HepG2 (cell line): ENCODE measurements around the gene MLLT10. TPM values are rescaled to one million over a fixed set of nuclear protein-coding genes. Genes with fewer than 3 reads are reported as not detected.

Experiments used
- ATF7 ChIP-seq, 2 experiments: fragments of 450-650 bp in 1 of 2; sonication (generic) in 1 of 2; formaldehyde crosslinking in 1 of 2; IDR thresholded peaks; 2 replicates each; pipeline versions ENCODE4 v1.4.0 to v1.6.1; 2016 to 2020; ENCODE audit warnings: antibody characterized with exemption in 1 of 2, mild to moderate bottlenecking in 1 of 2, missing genetic modification reagents in 1 of 2
- FOSL1 ChIP-seq: sonication (generic); formaldehyde crosslinking; IDR thresholded peaks from 2 replicates; pipeline ENCODE4 v1.9.0; 2021; ENCODE audit warnings: missing genetic modification reagents, borderline replicate concordance
- KDM2A ChIP-seq: sonication (generic); formaldehyde crosslinking; IDR thresholded peaks from 2 replicates; pipeline ENCODE4 v1.4.0; 2020; ENCODE audit warnings: low read depth, missing genetic modification reagents, borderline replicate concordance
- NCOA1 ChIP-seq: sonication (generic); formaldehyde crosslinking; IDR thresholded peaks from 2 replicates; pipeline ENCODE4 v1.9.0; 2021; ENCODE audit warnings: missing genetic modification reagents
- SP1 ChIP-seq, 2 experiments: fragments of 450-650 bp in 1 of 2; sonication (generic) in 1 of 2; formaldehyde crosslinking in 1 of 2; IDR thresholded peaks; 2 replicates each; pipeline versions ENCODE4 v1.4.0 to v1.6.1; 2016 to 2020; ENCODE audit warnings: missing genetic modification reagents in 1 of 2
- SPEN ChIP-seq: sonication (generic); formaldehyde crosslinking; IDR thresholded peaks from 2 replicates; pipeline ENCODE4 v1.5.1; 2020; ENCODE audit warnings: low read depth, mild to moderate bottlenecking, missing genetic modification reagents
- SUZ12 ChIP-seq: fragments of 150-350 bp; IDR thresholded peaks from 2 replicates; pipeline ENCODE4 v1.6.1; 2014; ENCODE audit warnings: low read depth, low read length
- ZFP36L1 ChIP-seq: sonication (generic); formaldehyde crosslinking; IDR thresholded peaks from 2 replicates; pipeline ENCODE4 v1.8.0; 2022; ENCODE audit warnings: mild to moderate bottlenecking, missing genetic modification reagents, moderate library complexity
- ZNF143 ChIP-seq: sonication (generic); formaldehyde crosslinking; IDR thresholded peaks from 2 replicates; pipeline ENCODE4 v1.4.0; 2020; ENCODE audit warnings: missing genetic modification reagents
- ZNF44 ChIP-seq: sonication (generic); formaldehyde crosslinking; IDR thresholded peaks from 2 replicates; pipeline ENCODE4 v1.5.1; 2020; ENCODE audit warnings: mild to moderate bottlenecking, missing genetic modification reagents
- polyA plus RNA-seq, 8 experiments: library from polyadenylated mRNA; depleted of rRNA in 3 of 8; stranded (reverse) in 7 of 8; unstranded in 1 of 8; fragments of >200 nt; fragmentation: Illumina TruSeq in 4 of 8; extraction: Trizol in 4 of 8; gene quantifications; 2 replicates each; pipeline versions ENCODE4 v1.2.1 to v1.2.3, GENCODE V29; 2011 to 2016; ENCODE audit warnings: low read depth in 4 of 8, missing spikeins in 1 of 8, mixed read lengths in 1 of 8; ENCODE audit not compliant: insufficient read depth in 1 of 8
- total RNA-seq, 5 experiments: library from RNA; depleted of rRNA; stranded (reverse); fragments of >200 nt; fragmentation: Illumina TruSeq; extraction: Trizol; gene quantifications; 2 replicates each; pipeline ENCODE4 v1.2.3, GENCODE V29; 2016; ENCODE audit warnings: low read depth in 1 of 5
- TF ChIP-seq, protein P1 (sequence below): sonication (generic); formaldehyde crosslinking; IDR thresholded peaks from 2 replicates; pipeline ENCODE4 v1.5.0; 2020; ENCODE audit warnings: mild to moderate bottlenecking, missing genetic modification reagents, borderline replicate concordance
- TF ChIP-seq, protein P2 (sequence below): sonication (generic); formaldehyde crosslinking; IDR thresholded peaks from 2 replicates; pipeline ENCODE4 v1.4.0; 2020; ENCODE audit warnings: missing genetic modification reagents, mild to moderate bottlenecking, borderline replicate concordance
- TF ChIP-seq, protein P3 (sequence below): sonication (generic); formaldehyde crosslinking; IDR thresholded peaks from 2 replicates; pipeline ENCODE4 v1.8.0; 2023; ENCODE audit warnings: mild to moderate bottlenecking, missing genetic modification reagents
- TF ChIP-seq, protein P4 (sequence below): sonication (generic); formaldehyde crosslinking; IDR thresholded peaks from 2 replicates; pipeline ENCODE4 v1.5.0; 2020; ENCODE audit warnings: mild to moderate bottlenecking, missing genetic modification reagents, moderate library complexity
- TF ChIP-seq, protein P5 (sequence below): sonication (generic); formaldehyde crosslinking; IDR thresholded peaks from 2 replicates; pipeline ENCODE4 v1.4.0; 2020; ENCODE audit warnings: missing genetic modification reagents

The MLLT10 gene
- total and polyA plus RNA-seq, 2 of the 13 experiments (the other 11 are each of a cell fraction or from before 2014, with no cell fraction given), result 51.3 to 84.1 TPM

DNA sequence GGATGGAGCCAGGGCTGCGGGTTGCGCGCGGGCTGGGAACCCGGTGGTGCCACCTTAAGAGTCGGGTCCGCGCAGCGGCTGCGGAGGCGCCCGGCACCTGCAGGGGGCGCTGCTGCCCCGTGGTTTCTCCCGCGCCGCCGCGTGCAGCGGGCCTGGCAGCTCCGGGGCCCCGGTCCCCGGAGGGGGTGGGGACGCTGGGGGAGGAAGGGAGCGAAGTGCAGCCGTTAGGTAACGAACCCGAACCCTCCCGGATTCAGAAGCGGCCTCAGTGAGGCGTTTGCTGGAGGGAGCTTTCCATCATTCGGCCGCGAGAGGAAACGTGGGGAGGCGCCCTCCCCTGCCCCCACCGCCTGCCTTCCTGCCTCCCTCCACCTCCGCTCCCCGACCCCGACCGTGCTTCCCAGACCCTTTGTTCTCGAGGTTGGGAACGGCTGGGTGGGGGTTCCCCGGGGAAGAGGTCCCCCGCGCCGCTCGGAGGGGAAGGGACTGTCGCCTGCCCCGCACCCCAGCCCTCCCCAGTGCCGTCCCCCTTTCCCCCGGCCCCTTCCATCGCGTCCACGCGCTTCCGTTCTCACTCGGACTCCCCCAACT is 38.2 kb upstream of the MLLT10 start (continued):
- TF ChIP-seq, protein P1, sequence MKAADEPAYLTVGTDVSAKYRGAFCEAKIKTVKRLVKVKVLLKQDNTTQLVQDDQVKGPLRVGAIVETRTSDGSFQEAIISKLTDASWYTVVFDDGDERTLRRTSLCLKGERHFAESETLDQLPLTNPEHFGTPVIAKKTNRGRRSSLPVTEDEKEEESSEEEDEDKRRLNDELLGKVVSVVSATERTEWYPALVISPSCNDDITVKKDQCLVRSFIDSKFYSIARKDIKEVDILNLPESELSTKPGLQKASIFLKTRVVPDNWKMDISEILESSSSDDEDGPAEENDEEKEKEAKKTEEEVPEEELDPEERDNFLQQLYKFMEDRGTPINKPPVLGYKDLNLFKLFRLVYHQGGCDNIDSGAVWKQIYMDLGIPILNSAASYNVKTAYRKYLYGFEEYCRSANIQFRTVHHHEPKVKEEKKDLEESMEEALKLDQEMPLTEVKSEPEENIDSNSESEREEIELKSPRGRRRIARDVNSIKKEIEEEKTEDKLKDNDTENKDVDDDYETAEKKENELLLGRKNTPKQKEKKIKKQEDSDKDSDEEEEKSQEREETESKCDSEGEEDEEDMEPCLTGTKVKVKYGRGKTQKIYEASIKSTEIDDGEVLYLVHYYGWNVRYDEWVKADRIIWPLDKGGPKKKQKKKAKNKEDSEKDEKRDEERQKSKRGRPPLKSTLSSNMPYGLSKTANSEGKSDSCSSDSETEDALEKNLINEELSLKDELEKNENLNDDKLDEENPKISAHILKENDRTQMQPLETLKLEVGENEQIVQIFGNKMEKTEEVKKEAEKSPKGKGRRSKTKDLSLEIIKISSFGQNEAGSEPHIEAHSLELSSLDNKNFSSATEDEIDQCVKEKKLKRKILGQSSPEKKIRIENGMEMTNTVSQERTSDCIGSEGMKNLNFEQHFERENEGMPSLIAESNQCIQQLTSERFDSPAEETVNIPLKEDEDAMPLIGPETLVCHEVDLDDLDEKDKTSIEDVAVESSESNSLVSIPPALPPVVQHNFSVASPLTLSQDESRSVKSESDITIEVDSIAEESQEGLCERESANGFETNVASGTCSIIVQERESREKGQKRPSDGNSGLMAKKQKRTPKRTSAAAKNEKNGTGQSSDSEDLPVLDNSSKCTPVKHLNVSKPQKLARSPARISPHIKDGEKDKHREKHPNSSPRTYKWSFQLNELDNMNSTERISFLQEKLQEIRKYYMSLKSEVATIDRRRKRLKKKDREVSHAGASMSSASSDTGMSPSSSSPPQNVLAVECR (CRISPR knock-in tag), result peak; percentile 87; the same call in 1 of the 2 replicates
- TF ChIP-seq FOSL1 (no peak), KDM2A (CRISPR knock-in tag) (peak; percentile 97), ATF7 (IDR thresholded peaks at IDR 0.05) (no peak), ATF7 (CRISPR knock-in tag; IDR thresholded peaks at IDR 0.05) (no peak), NCOA1 (CRISPR knock-in tag) (no peak), SUZ12 (no peak), ZNF44 (no peak), SPEN (peak; percentile 86), ZFP36L1 (no peak), SP1 (IDR thresholded peaks at IDR 0.05) (no peak), SP1 (CRISPR knock-in tag; IDR thresholded peaks at IDR 0.05) (peak; percentile 72), ZNF143 (CRISPR knock-in tag) (peak; percentile 58)
- TF ChIP-seq, protein P2, sequence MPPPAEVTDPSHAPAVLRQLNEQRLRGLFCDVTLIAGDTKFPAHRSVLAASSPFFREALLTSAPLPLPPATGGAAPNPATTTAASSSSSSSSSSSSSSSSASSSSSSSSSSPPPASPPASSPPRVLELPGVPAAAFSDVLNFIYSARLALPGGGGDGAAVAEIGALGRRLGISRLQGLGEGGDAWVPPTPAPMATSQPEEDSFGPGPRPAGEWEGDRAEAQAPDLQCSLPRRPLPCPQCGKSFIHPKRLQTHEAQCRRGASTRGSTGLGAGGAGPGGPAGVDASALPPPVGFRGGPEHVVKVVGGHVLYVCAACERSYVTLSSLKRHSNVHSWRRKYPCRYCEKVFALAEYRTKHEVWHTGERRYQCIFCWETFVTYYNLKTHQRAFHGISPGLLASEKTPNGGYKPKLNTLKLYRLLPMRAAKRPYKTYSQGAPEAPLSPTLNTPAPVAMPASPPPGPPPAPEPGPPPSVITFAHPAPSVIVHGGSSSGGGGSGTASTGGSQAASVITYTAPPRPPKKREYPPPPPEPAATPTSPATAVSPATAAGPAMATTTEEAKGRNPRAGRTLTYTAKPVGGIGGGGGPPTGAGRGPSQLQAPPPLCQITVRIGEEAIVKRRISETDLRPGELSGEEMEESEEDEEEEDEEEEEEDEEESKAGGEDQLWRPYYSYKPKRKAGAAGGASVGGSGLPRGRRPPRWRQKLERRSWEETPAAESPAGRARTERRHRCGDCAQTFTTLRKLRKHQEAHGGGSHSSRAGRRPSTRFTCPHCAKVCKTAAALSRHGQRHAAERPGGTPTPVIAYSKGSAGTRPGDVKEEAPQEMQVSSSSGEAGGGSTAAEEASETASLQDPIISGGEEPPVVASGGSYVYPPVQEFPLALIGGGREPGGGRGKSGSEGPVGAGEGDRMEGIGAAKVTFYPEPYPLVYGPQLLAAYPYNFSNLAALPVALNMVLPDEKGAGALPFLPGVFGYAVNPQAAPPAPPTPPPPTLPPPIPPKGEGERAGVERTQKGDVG, result no peak
- TF ChIP-seq, protein P3, sequence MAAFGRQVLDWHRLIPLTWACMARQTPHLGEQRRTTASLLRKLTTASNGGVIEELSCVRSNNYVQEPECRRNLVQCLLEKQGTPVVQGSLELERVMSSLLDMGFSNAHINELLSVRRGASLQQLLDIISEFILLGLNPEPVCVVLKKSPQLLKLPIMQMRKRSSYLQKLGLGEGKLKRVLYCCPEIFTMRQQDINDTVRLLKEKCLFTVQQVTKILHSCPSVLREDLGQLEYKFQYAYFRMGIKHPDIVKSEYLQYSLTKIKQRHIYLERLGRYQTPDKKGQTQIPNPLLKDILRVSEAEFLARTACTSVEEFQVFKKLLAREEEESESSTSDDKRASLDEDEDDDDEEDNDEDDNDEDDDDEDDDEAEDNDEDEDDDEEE (CRISPR knock-in tag), result peak; percentile 95
- TF ChIP-seq, protein P4, sequence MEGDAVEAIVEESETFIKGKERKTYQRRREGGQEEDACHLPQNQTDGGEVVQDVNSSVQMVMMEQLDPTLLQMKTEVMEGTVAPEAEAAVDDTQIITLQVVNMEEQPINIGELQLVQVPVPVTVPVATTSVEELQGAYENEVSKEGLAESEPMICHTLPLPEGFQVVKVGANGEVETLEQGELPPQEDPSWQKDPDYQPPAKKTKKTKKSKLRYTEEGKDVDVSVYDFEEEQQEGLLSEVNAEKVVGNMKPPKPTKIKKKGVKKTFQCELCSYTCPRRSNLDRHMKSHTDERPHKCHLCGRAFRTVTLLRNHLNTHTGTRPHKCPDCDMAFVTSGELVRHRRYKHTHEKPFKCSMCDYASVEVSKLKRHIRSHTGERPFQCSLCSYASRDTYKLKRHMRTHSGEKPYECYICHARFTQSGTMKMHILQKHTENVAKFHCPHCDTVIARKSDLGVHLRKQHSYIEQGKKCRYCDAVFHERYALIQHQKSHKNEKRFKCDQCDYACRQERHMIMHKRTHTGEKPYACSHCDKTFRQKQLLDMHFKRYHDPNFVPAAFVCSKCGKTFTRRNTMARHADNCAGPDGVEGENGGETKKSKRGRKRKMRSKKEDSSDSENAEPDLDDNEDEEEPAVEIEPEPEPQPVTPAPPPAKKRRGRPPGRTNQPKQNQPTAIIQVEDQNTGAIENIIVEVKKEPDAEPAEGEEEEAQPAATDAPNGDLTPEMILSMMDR (CRISPR knock-in tag), result peak; percentile 96
- TF ChIP-seq, protein P5, sequence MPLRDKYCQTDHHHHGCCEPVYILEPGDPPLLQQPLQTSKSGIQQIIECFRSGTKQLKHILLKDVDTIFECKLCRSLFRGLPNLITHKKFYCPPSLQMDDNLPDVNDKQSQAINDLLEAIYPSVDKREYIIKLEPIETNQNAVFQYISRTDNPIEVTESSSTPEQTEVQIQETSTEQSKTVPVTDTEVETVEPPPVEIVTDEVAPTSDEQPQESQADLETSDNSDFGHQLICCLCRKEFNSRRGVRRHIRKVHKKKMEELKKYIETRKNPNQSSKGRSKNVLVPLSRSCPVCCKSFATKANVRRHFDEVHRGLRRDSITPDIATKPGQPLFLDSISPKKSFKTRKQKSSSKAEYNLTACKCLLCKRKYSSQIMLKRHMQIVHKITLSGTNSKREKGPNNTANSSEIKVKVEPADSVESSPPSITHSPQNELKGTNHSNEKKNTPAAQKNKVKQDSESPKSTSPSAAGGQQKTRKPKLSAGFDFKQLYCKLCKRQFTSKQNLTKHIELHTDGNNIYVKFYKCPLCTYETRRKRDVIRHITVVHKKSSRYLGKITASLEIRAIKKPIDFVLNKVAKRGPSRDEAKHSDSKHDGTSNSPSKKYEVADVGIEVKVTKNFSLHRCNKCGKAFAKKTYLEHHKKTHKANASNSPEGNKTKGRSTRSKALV (CRISPR knock-in tag), result 0 out of 2 replicates have a peak, but pooled peaks have one; percentile 95
